ENCODE data around the gene GRM4.
A peak's percentile ranks its signal among the peaks of the same experiment; 100 is the strongest.

Gene GRM4

DNA sequence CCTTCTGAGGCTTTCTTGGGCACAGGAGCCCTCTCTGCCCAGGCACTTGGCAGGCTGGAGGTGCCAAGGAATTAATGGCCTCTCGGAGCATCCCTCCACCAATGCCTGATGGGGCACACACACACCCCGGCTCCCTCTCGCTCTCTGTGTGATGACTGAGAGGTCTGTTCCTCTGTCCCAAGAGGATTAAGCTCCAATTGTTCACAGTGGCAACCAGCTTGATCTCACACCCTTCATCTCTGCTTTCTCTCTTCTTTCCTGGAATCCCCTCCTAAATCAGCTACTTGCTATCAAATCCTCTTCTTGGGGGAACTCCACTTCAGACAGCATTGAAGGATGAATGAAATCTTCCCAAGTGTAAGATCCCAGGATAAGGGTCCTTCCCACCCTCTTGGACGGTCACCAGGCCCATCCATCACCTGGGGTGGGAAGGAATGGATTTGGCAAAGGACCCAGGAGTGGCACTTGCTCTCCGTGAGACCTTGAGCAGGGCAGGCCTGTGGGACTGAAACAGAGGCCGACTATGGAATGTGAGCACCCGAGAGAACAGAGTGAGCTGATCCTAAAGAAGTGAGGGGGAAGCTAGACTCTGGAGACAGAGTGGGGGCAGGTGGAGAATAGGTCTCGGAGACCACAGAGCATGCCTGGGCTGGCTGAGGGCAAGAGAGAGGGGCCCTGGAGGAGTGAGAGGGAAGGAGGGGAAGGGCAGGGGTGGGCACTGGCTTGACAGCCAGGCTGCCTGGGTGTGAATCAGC, 93.6 kb downstream of the GRM4 start:
- H3K9me3 ChIP-seq: no peaks in the 10 kb centered on the region
- H3K4me2 ChIP-seq: no peak overlapping the region
- no peak overlapping the region for H3K4me3 ChIP-seq
- no peaks in the 10 kb centered on the region for H4K20me1 ChIP-seq
- H3K9ac ChIP-seq: no peak overlapping the region
- H3K4me1 ChIP-seq: peaks cover 38% of the 10 kb centered on the region
- no peak overlapping the region for H3K27ac ChIP-seq
- no peak for TF ChIP-seq Cebpa-rat (IDR thresholded peaks at IDR 0.05)
- H3K36me3 ChIP-seq: no peaks in the 10 kb centered on the region
- H3K27me3 ChIP-seq: no peaks in the 10 kb centered on the region

DNA sequence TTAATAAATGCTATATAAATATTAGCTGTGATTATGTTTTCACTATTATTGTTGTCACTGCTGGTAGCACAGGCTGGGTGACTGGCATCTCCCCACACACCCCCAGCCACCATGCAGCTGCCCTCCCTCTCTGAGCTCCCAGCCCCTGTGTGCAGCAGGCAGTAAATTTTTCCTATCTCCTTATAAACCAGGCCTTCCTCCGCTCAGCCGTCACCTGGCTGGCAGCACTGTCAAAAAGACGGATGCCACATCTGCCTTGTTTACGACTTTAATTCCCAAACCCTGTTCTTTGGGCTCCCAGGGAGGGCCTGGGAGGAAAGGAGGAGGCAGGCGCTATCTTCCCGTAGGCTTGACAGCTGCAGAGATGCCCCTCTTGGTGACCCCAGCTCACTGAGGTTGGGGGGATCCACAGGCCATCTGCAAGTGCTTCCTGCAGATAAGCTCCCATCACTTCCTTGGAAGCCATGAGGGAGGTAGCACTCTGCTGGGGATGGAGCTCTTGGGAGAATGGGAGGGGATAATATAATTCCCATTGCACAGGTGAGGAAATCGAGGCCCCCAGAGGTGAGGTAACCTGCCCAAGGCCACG, 94.5 kb downstream of the GRM4 start:
- no peaks in the 10 kb centered on the region for H3K36me3 ChIP-seq
- H3K27ac ChIP-seq: no peak overlapping the region
- no peak overlapping the region for H3K9ac ChIP-seq
- H4K20me1 ChIP-seq: peaks cover 3% of the 10 kb centered on the region; the same call in 1 of the 2 replicates
- H3K4me3 ChIP-seq: no peak overlapping the region
- H3K4me2 ChIP-seq: no peak overlapping the region
- H3K9me3 ChIP-seq: no peaks in the 10 kb centered on the region
- H3K27me3 ChIP-seq: no peaks in the 10 kb centered on the region
- TF ChIP-seq Cebpa-rat (IDR thresholded peaks at IDR 0.05): no peak
- H3K4me1 ChIP-seq: peaks cover 29% of the 10 kb centered on the region

DNA sequence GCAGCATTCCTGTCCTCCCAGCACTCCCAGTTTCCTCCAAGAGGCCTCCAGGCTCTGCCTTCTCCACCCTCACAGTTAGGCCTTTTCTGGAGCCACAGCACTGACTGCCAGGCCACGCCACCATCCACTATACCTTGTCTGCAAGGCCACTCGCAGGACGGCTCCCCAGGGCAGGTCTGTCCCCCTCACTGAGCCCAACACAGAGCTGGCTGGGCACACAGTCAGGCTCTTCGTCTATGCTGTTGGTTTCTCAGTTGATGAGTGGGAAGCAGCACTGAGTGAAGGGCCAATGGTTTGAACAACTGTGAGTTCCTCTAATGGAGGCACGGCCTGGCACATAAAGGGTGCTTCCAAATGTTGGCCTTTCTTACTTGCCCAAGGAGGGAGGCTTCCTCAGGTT, 95.2 kb downstream of the GRM4 start:
- TF ChIP-seq Cebpa-rat (IDR thresholded peaks at IDR 0.05): no peak
- H3K4me3 ChIP-seq: no peak overlapping the region
- H4K20me1 ChIP-seq: peaks cover 6% of the 10 kb centered on the region; the same call in 1 of the 2 replicates
- H3K4me2 ChIP-seq: no peak overlapping the region
- no peak overlapping the region for H3K9ac ChIP-seq
- H3K9me3 ChIP-seq: no peaks in the 10 kb centered on the region
- H3K27ac ChIP-seq: no peak overlapping the region
- H3K36me3 ChIP-seq: no peaks in the 10 kb centered on the region
- peaks cover 24% of the 10 kb centered on the region for H3K4me1 ChIP-seq
- H3K27me3 ChIP-seq: no peaks in the 10 kb centered on the region

DNA sequence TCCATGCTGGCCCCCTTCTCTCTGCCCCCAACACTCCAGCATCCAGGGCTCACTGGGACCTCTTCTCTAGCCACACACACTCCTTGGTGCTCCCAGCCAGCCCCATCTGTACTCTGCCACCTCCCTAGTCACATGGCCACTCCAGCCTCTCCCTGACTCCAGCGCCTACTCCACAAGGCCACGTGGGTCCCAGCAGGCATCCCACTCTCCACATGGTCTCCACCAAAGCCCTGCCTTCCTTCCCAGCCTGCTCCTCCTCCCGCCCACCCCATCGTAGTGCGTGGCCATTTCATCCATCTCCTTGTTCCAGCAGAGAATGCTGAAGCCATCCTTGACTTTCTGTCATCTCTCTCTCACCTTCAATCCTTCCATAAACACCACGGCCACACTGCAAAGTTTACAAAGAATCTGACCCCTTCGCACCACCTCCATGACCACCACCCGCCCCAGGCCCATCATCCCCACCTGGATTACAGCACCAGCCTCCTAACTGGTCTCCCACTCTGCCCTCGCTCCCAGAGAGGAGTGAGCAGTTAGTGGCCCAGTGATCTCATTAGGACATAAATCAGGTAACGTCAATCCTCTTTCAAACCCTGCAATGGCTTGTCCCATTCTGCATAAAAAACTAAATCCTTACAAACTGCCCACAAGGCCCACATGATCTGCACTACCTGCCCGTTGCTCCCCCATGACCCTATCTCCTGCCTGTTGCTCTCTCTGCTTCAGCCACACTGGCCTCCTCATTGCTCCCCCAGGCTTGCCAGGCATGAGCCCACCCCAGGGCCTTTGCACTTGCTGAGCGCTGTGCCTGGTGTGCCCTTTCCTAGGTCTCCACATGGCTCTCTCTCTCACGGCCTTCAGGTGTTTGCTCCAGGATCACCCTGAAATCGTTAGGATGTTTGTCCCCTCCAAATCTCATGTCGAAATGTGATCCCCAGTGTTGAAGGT, 96.2 kb downstream of the GRM4 start:
- peaks cover 30% of the 10 kb centered on the region for H3K4me1 ChIP-seq
- H4K20me1 ChIP-seq: peaks cover 6% of the 10 kb centered on the region; the same call in 1 of the 2 replicates
- no peak overlapping the region for H3K9ac ChIP-seq
- no peaks in the 10 kb centered on the region for H3K27me3 ChIP-seq
- H3K27ac ChIP-seq: no peak overlapping the region
- TF ChIP-seq Cebpa-rat (IDR thresholded peaks at IDR 0.05): no peak
- no peak overlapping the region for H3K4me3 ChIP-seq
- no peaks in the 10 kb centered on the region for H3K36me3 ChIP-seq
- H3K9me3 ChIP-seq: no peaks in the 10 kb centered on the region
- H3K4me2 ChIP-seq: no peak overlapping the region

- H3K36me3 ChIP-seq: no peaks in the 10 kb centered on the region
- 0 out of 2 replicates have a peak overlapping the region, but pooled peaks have one; percentile 14 for H3K4me2 ChIP-seq
- no peak overlapping the region for H3K27ac ChIP-seq
- no peaks in the 10 kb centered on the region for H3K27me3 ChIP-seq
- H4K20me1 ChIP-seq: peaks cover 6% of the 10 kb centered on the region; the same call in 1 of the 2 replicates
- peaks cover 23% of the 10 kb centered on the region for H3K4me1 ChIP-seq
- H3K4me3 ChIP-seq: no peak overlapping the region
- TF ChIP-seq Cebpa-rat (IDR thresholded peaks at IDR 0.05): no peak
- H3K9me3 ChIP-seq: no peaks in the 10 kb centered on the region
- H3K9ac ChIP-seq: no peak overlapping the region
These were observed 97.7 kb downstream of the GRM4 start for GRCh38 chr6:34047913-34048867.

GRCh38 chr6:34046617-34047016, 99.3 kb downstream of the GRM4 start:
- H3K4me2 ChIP-seq: no peak overlapping the region
- H3K4me3 ChIP-seq: no peak overlapping the region
- H3K9ac ChIP-seq: no peak overlapping the region
- H3K4me1 ChIP-seq: peaks cover 33% of the 10 kb centered on the region
- no peak for TF ChIP-seq Cebpa-rat (IDR thresholded peaks at IDR 0.05)
- no peaks in the 10 kb centered on the region for H3K9me3 ChIP-seq
- no peak overlapping the region for H3K27ac ChIP-seq
- no peaks in the 10 kb centered on the region for H3K36me3 ChIP-seq
- H3K27me3 ChIP-seq: no peaks in the 10 kb centered on the region
- H4K20me1 ChIP-seq: peaks cover 6% of the 10 kb centered on the region; the same call in 1 of the 2 replicates

- Histone ChIP-seq H3K9ac (no peak overlapping the region), H3K27ac (no peak overlapping the region), H3K9me3 (no peaks in the 10 kb centered on the region), H3K4me3 (no peak overlapping the region), H3K27me3 (no peaks in the 10 kb centered on the region), H3K36me3 (no peaks in the 10 kb centered on the region), H3K4me1 (peaks cover 33% of the 10 kb centered on the region), H4K20me1 (peaks cover 6% of the 10 kb centered on the region; the same call in 1 of the 2 replicates), H3K4me2 (peak overlapping the region; percentile 51; the same call in 1 of the 2 replicates)
- TF ChIP-seq Cebpa-rat (IDR thresholded peaks at IDR 0.05): no peak
These were observed 100.1 kb downstream of the GRM4 start for GRCh38 chr6:34045771-34046170.

- Histone ChIP-seq H3K4me2 (peak overlapping the region; percentile 51), H3K9ac (no peak overlapping the region), H3K4me1 (peaks cover 33% of the 10 kb centered on the region), H3K27me3 (no peaks in the 10 kb centered on the region), H3K36me3 (no peaks in the 10 kb centered on the region), H3K9me3 (no peaks in the 10 kb centered on the region), H4K20me1 (peaks cover 6% of the 10 kb centered on the region; the same call in 1 of the 2 replicates), H3K27ac (no peak overlapping the region), H3K4me3 (no peak overlapping the region)
- TF ChIP-seq Cebpa-rat (IDR thresholded peaks at IDR 0.05): no peak
These were observed 100.8 kb downstream of the GRM4 start for GRCh38 chr6:34044945-34045595.

Measured in BLaER1 (cell line).